HEK293T (cell line): Measurements from ENCODE around the gene TUBA1C.

Experiments
- ARNT ChIP-seq: fragments of 450-650 bp; IDR thresholded peaks from 2 replicates; pipeline ENCODE4 v1.6.1; 2017; ENCODE audit warnings: mild to moderate bottlenecking
- BHLHE40 ChIP-seq: fragments of 450-650 bp; IDR thresholded peaks from 2 replicates; pipeline ENCODE4 v1.6.1; 2016; ENCODE audit warnings: mild to moderate bottlenecking, moderate library complexity, borderline replicate concordance
- CTBP1 ChIP-seq: fragments of 450-650 bp; IDR thresholded peaks from 2 replicates; pipeline ENCODE4 v1.6.1; 2016; ENCODE audit warnings: borderline replicate concordance
- ELF4 ChIP-seq: fragments of 450-650 bp; IDR thresholded peaks from 2 replicates; pipeline ENCODE4 v1.6.1; 2017; ENCODE audit warnings: antibody characterized with exemption
- FOXA1 ChIP-seq: fragments of 450-650 bp; IDR thresholded peaks from 2 replicates; pipeline ENCODE4 v1.6.1; 2016; ENCODE audit warnings: mild to moderate bottlenecking
- FOXK2 ChIP-seq: fragments of 450-650 bp; IDR thresholded peaks from 2 replicates; pipeline ENCODE4 v1.6.1; 2016; ENCODE audit warnings: mild to moderate bottlenecking
- FOXM1 ChIP-seq: fragments of 450-650 bp; IDR thresholded peaks from 2 replicates; pipeline ENCODE4 v1.6.1; 2017; ENCODE audit warnings: mild to moderate bottlenecking, borderline replicate concordance
- L3MBTL2 ChIP-seq: fragments of 450-650 bp; conservative IDR thresholded peaks from 2 replicates; pipeline ENCODE4 v1.6.1; 2016; ENCODE audit warnings: mild to moderate bottlenecking
- LEF1 ChIP-seq: fragments of 450-650 bp; IDR thresholded peaks from 2 replicates; pipeline ENCODE4 v1.6.1; 2017; ENCODE audit warnings: mild to moderate bottlenecking, borderline replicate concordance
- NFRKB ChIP-seq: fragments of 450-650 bp; IDR thresholded peaks from 2 replicates; pipeline ENCODE4 v1.6.1; 2016; ENCODE audit warnings: mild to moderate bottlenecking, moderate library complexity
- SP1 ChIP-seq: fragments of 450-650 bp; IDR thresholded peaks from 2 replicates; pipeline ENCODE4 v1.6.1; 2017
- SUZ12 ChIP-seq: fragments of 450-650 bp; IDR thresholded peaks from 2 replicates; pipeline ENCODE4 v1.6.1; 2016; ENCODE audit warnings: mild to moderate bottlenecking
- TARDBP ChIP-seq: fragments of 450-650 bp; IDR thresholded peaks from 2 replicates; pipeline ENCODE4 v1.6.1; 2016
- TF ChIP-seq, protein P1 (sequence below): fragments of 450-650 bp; IDR thresholded peaks from 2 replicates; pipeline ENCODE4 v1.6.1; 2016

DNA sequence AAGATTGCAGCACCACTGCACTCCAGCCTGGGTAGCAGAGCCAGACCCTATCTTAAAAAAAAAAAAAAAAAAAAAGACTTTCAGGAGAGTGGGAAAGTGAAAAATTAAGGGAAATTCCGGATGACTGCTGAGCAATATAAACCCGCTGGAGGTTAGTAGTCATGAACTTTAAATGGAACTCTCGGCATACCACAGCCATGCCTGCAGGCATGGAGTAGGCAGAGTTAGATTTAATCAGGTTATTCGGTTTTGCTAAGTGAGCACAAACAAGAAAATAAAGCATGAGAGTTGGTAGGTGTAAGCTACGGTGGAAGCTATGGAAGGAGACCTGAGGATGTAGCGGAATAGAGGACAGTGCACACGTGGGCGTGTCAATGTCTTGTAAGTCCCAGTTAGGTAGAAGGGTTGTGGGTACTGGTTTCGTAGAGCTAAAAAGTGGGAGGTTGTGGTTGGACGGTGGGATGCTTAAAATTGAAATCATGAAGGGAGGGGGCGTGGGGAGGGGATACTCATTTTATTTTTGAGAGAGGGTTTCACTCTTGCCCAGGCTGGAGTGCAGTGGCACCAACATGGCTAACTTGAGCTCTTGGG lies 11.8 kb upstream of the TUBA1C start:
- TF ChIP-seq LEF1: no peak
- TF ChIP-seq TARDBP: no peak
- TF ChIP-seq BHLHE40: no peak
- TF ChIP-seq SUZ12: no peak
- no peak for TF ChIP-seq SP1
- no peak for TF ChIP-seq CTBP1
- no peak for TF ChIP-seq ELF4
- no peak for TF ChIP-seq FOXM1
- no peak for TF ChIP-seq FOXA1
- TF ChIP-seq, protein P1, sequence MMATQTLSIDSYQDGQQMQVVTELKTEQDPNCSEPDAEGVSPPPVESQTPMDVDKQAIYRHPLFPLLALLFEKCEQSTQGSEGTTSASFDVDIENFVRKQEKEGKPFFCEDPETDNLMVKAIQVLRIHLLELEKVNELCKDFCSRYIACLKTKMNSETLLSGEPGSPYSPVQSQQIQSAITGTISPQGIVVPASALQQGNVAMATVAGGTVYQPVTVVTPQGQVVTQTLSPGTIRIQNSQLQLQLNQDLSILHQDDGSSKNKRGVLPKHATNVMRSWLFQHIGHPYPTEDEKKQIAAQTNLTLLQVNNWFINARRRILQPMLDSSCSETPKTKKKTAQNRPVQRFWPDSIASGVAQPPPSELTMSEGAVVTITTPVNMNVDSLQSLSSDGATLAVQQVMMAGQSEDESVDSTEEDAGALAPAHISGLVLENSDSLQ: no peak
- TF ChIP-seq FOXK2: no peak
- no peak for TF ChIP-seq ARNT
- TF ChIP-seq L3MBTL2: no peak
- TF ChIP-seq NFRKB: no peak
